GM18873 (cell line): ENCODE results near the gene UBE2E2.

Experiments used
- ATAC-seq: cut with Tn5 transposase; IDR thresholded peaks from one replicate; pipeline ENCODE4 v1.9.1; 2021; ENCODE audit warnings: mild to moderate bottlenecking, moderate library complexity, moderate number of reproducible peaks; ENCODE audit not compliant: unreplicated experiment, low FRiP score

The UBE2E2 gene

GRCh38 chr3:23494967-23495366 is 291.8 kb downstream of the UBE2E2 start:
- ATAC-seq = no peak

DNA sequence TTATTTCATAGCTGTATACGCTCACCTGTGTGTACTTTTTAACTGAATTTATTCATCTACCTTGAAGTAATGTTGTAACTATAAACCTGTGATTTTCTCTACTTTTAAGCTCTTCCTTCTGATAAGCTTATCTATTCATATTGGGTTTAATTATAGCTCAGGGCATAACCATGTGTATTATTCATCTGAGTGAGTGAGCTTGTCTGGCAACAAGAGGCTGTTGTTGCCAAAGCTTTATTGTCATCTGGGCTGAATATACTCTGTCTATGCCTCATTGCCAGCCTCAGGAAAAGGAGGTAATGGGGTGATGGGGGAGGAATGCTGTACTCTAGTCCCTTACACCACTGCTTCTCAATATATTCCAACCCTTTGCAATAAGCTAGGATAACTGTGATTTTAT is 292.4 kb downstream of the UBE2E2 start:
- no peak for ATAC-seq

GRCh38 chr3:23496165-23496564 is 293.0 kb downstream of the UBE2E2 start:
- peak; percentile 83 for ATAC-seq

DNA sequence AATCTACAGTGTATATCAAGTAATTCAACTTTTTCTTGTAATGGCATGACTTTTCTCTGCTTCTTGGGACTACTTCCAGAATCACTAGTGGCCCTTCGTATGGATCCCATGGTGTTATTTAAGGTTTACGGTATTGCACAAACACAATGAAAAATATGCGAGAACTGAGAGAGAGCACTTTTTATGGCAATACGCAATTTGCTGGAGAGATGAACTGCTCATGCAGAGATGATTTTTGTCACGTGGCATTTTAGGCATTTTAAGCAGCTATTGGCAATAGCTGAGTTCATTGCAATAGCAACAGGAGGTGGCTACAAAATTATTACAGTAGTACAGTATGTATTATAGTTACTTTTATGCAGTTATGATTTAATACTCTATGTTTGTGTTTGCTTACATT is 294.0 kb downstream of the UBE2E2 start:
- no peak for ATAC-seq

DNA sequence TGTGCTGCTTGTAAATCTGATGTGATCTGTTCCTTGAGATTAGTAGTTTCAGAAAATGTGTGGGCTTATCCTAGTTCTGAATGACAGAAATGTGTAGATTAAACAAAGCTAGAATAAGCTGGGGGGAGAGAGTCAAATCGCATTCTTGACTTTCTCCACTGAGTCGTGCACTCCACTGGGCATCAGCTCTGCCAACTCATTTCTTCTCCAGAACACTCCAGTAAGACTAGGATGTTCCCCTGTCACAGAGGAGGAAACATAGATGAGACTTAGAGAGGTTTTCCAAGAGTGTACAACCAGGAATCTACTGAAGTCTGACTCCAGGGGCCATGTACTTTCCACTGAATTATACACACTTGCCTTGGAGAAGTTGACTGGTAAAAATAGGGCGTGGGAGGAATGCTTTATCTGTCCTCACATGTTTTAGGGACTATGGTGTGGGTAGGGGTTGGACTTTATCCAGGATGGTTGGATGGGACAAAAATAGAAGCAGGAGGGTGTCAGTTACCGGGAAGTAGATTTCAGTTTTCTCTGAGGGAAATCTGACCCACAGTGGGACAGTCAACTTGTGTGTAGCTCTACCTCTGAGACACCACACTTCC is 298.2 kb downstream of the UBE2E2 start:
- ATAC-seq = no peak

DNA sequence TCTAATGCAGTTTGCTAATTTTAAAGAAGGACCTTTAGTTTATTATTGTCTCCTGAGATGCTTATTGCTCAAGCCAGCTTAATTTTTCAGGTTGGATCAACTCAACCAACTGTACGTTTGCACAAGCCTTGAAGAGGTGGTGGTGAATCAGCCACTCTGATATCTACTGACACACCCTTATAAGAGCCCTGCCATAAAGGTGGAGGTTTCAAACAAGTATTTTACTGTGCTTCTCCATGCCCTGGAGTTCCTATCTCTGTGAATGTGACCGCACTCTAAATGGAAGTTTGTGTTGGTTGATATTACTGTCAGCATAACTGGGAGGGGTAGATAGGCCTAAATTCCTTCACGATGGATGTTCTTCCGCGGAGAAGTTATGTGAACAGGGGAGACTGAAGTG is 305.3 kb downstream of the UBE2E2 start:
- ATAC-seq = no peak

- no peak for ATAC-seq
These were observed 315.3 kb downstream of the UBE2E2 start for GRCh38 chr3:23518441-23518840.

- ATAC-seq = peak; percentile 53
These were observed 316.4 kb downstream of the UBE2E2 start for GRCh38 chr3:23519314-23520208.

GRCh38 chr3:23527326-23527725 is 324.2 kb downstream of the UBE2E2 start:
- no peak for ATAC-seq

DNA sequence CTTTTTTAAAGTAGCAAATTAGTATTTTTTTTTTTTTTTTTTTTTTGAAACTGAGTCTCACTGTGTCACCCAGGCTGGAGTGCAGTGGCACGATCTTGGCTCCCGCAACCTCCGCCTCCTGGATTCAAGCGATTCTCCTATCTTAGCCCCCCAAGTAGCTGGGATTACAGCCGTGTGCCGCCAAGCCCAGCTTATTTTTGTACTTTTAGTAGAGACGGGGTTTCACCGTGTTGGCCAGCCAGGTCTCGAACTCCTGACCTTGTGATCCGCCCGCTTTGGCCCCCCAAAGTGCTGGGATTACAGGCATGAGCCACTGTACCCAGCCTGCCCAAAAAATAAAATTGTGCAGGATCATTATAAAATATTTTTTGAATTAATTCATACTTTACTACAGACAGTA is 330.5 kb downstream of the UBE2E2 start:
- no peak for ATAC-seq

GRCh38 chr3:23533996-23534395 is 330.9 kb downstream of the UBE2E2 start:
- ATAC-seq = no peak

- ATAC-seq = no peak
These were observed 334.0 kb downstream of the UBE2E2 start for GRCh38 chr3:23537101-23537551.

DNA sequence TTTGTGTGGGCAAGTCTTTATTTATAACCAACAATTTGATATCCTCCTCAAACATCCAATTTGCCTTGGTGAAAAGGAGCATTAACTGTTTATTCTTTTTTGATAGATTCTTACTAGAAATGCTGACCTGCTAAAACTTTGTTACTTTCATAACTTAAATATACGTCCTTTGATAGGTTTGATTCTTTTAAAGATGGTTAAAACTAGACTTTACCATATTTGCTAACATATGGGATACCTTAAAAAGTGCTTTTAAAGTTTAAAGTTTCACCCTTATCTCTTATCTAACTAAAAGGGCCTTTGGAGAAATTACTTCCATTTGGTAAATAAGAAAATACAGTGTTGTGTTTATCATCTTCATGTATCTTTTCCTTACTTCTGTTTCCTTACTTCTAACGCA is 336.1 kb downstream of the UBE2E2 start:
- no peak for ATAC-seq

- ATAC-seq = no peak
These were observed 337.5 kb downstream of the UBE2E2 start for GRCh38 chr3:23540600-23540999.

DNA sequence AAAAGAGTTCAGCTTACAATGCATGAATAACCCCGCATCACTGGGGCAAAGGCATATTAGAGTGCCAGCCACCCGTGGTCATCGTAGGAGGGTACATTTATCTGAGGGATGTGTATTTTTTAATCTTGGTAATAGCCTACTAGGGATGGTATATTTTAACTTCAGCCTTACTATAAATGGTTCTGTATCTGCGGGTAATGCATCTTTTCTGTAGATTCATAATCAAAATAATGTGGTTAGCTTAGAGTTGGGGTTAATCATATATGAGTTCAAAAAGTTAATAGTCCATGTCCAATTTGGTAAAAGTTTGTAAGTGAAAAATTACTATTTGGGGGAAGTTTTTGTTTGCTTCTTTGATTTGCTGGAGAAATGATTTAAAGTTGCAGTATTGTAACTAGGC is 339.0 kb downstream of the UBE2E2 start:
- no peak for ATAC-seq

- no peak for ATAC-seq
These were observed 343.1 kb downstream of the UBE2E2 start for GRCh38 chr3:23546181-23546580.

GRCh38 chr3:23547905-23548650 is 345.0 kb downstream of the UBE2E2 start:
- no peak for ATAC-seq

- ATAC-seq = no peak
These were observed 345.6 kb downstream of the UBE2E2 start for GRCh38 chr3:23548706-23549105.

DNA sequence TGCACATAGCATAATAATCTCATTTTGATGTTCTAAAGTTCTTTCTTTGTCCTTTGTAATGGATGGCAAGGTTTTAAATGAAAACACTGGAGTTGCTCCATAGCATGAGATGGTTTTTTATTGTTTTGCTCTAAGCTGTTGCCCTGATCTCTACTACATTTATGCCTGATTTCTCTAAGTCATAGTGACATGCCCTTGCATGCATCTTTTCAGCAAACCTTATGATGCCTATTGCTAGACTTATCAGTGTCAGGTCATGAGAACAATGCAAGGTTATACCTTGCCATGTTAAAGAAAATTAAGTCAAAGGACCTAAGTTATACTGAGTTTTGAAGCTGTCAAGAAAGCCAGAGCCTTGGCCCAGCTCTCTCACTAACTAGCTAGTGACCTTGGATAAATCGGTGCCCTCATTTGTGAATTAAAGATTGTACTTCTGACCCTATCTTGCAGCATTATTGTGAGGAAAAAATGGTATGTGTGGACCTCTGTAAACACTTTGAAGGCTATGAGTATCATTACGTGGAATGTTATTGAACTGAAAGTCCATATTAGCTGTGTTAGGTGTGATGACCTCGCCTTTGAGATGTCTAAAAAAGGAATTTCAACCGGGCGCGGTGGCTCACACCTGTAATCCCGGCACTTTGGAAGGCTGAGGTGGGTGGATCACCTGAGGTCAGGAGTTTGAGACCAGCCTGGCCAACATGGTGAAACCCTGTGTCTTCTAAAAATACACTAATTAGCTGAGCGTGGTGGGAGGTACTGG is 346.2 kb downstream of the UBE2E2 start:
- ATAC-seq = no peak

DNA sequence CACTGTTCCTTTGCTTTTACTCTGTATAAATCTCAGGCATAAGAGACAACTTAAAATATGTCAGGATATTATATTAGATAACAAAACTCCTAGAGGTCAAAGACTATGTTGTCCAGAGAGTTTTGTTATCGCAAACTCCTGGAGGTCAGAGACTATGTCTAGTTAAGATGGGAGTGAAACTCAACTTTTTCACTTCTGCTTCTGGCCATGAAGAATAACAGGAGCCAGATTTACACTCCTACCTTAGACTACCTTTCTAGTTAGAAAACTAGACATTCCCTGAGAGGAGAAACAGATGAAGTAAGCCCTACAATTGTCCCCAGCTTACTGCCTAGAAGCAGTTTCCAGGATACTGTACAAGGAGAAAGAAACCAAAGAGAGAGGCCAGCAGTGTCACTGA is 347.3 kb downstream of the UBE2E2 start:
- ATAC-seq = peak; percentile 74
